ENCODE results near the gene POLR2B. TPM values are rescaled to one million over a fixed set of nuclear protein-coding genes. Genes with fewer than 3 reads are reported as not detected.

The POLR2B gene
- polyA plus RNA-seq, 4 donors, result 35.6 to 74.5 (median 38.7) TPM

DNA sequence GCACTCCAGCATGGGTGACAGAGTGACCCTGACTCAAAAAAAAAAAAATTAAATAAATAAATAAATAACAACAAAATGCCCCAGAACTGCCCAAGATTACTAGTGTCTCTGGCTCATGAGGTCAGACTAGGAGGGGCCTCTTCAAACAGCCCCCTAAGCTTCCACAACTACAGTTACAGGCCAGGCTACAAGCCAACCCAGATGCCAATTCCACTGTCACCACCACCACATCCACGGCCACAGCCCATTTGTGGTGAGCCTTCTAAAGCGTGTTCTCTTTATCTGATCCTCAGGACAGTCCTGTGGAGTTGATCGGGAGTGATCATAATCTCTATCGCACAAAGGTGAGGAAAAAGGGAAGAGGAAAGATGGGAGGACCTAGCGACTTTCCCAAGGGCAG lies 94.9 kb downstream of the POLR2B start:
- Histone ChIP-seq H3K27ac (ENCODE audit: low read depth in 1 of 3, low read length in 2 of 3) (no peak overlapping the region), H3K36me3 (ENCODE audit: control insufficient read depth in 3 of 3, insufficient read depth in 2 of 3, low read depth in 1 of 3, low read length in 3 of 3) (no peaks in the 10 kb centered on the region), H3K4me3 (ENCODE audit: low read depth in 1 of 3, low read length in 3 of 3) (no peak overlapping the region), H3K4me1 (ENCODE audit: control insufficient read depth in 3 of 3, insufficient read depth in 2 of 3, low read depth in 1 of 3, low read length in 2 of 3) (peaks cover 0 to 5% (median 1%) of the 10 kb centered on the region in 3 donors), H3K9me3 (ENCODE audit: control insufficient read depth in 2 of 2, insufficient read depth in 1 of 2, low read depth in 1 of 2, low read length in 1 of 2) (no peaks in the 10 kb centered on the region), H3K27me3 (ENCODE audit: control insufficient read depth in 3 of 3, insufficient read depth in 3 of 3, low read length in 3 of 3) (no peaks in the 10 kb centered on the region)
- DNase-seq (no peak), FAIRE-seq (no peak)
- whole genome bisulfite sequencing, 3 donors, result 72 to 79% (median 72%) methylated on average over 5 of the region's 5 CpGs

DNA sequence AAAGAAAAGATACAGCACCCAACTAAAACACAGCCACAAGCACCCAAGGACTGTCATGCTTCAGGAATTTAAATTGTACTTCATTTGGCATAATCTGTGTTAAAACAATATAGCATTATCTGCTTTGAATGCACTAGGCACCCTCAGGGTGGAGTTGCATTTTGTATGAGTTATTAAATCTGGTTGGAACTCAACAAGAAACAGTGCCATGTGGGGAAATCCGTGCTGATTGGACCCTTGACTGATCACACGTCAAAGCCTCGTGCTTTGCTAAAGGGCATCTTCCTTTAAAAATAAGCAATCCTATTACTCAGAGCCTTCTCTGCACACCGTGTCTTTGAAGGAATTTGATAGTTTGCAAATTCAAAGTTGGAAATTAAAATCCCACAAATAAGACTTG lies 96.0 kb downstream of the POLR2B start:
- H3K4me1 ChIP-seq (ENCODE audit: control insufficient read depth in 3 of 3, insufficient read depth in 2 of 3, low read depth in 1 of 3, low read length in 2 of 3), result peaks cover 0 to 5% (median 2%) of the 10 kb centered on the region in 3 donors
- H3K27ac ChIP-seq (ENCODE audit: low read depth in 1 of 3, low read length in 2 of 3), result no peak overlapping the region
- no peaks in the 10 kb centered on the region for H3K27me3 ChIP-seq (ENCODE audit: control insufficient read depth in 3 of 3, insufficient read depth in 3 of 3, low read length in 3 of 3)
- DNase-seq, result peak in 1 of 2 donors; percentile 12
- no peaks in the 10 kb centered on the region for H3K36me3 ChIP-seq (ENCODE audit: control insufficient read depth in 3 of 3, insufficient read depth in 2 of 3, low read depth in 1 of 3, low read length in 3 of 3)
- WGBS, 3 donors, result 23 to 29% (median 24%) methylated on average over 4 of the region's 4 CpGs
- FAIRE-seq, result no peak
- H3K4me3 ChIP-seq (ENCODE audit: low read depth in 1 of 3, low read length in 3 of 3), result no peak overlapping the region
- H3K9me3 ChIP-seq (ENCODE audit: control insufficient read depth in 2 of 2, insufficient read depth in 1 of 2, low read depth in 1 of 2, low read length in 1 of 2), result no peaks in the 10 kb centered on the region

DNA sequence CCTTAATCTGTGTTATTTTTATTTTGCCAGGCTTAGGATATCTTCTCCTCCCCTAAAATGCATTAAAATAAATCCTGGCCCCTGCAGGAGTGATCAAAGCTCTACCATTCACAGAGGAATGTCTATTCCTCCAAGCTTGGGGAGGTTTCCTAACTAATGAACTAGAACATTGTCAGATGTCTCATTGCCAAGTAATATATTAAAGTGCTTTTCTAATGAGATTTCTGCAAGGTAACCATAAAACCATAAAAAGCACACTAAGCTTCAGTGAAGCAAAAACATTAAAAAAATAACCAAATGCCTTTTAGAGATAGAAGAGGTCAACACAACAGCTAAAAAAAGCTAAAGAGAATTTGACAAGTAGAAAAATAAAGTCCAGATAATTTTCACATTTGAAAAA lies 96.7 kb downstream of the POLR2B start:
- no peaks in the 10 kb centered on the region for H3K36me3 ChIP-seq (ENCODE audit: control insufficient read depth in 3 of 3, insufficient read depth in 2 of 3, low read depth in 1 of 3, low read length in 3 of 3)
- peaks cover 0 to 5% (median 2%) of the 10 kb centered on the region in 3 donors for H3K4me1 ChIP-seq (ENCODE audit: control insufficient read depth in 3 of 3, insufficient read depth in 2 of 3, low read depth in 1 of 3, low read length in 2 of 3)
- no peak overlapping the region for H3K4me3 ChIP-seq (ENCODE audit: low read depth in 1 of 3, low read length in 3 of 3)
- H3K27ac ChIP-seq (ENCODE audit: low read depth in 1 of 3, low read length in 2 of 3), result no peak overlapping the region
- DNase-seq, result no peak
- FAIRE-seq, result no peak
- peaks cover 0 to 2% (median 0%) of the 10 kb centered on the region in 3 donors for H3K27me3 ChIP-seq (ENCODE audit: control insufficient read depth in 3 of 3, insufficient read depth in 3 of 3, low read length in 3 of 3)
- no peaks in the 10 kb centered on the region for H3K9me3 ChIP-seq (ENCODE audit: control insufficient read depth in 2 of 2, insufficient read depth in 1 of 2, low read depth in 1 of 2, low read length in 1 of 2)

DNA sequence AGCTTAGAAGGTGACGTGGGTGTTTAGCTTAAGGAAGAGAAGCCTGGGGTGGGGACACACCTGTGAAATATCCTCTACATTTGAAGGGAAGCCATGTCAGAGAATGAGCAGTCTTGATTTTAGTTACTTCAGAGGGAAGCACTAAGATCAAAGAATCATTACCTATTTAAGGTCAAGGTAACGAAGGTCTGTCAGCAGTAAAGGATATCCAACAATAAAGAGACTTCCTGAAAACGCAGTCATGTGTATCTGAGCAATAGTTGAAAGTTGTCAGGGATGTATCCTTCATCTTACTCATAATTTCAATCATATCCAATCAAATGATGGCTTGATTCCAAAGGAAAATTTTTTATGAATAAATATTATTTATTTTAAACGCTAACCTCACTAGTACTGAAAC lies 98.0 kb downstream of the POLR2B start:
- H3K27ac ChIP-seq (ENCODE audit: low read depth in 1 of 3, low read length in 2 of 3), result peak overlapping the region in 1 of 3 donors; percentile 36
- 34 to 61% (median 44%) methylated on average over 4 of the region's 4 CpGs for WGBS, 3 donors
- H3K36me3 ChIP-seq (ENCODE audit: control insufficient read depth in 3 of 3, insufficient read depth in 2 of 3, low read depth in 1 of 3, low read length in 3 of 3), result no peaks in the 10 kb centered on the region
- no peak for FAIRE-seq
- H3K4me1 ChIP-seq (ENCODE audit: control insufficient read depth in 3 of 3, insufficient read depth in 2 of 3, low read depth in 1 of 3, low read length in 2 of 3), result peaks cover 0 to 7% (median 2%) of the 10 kb centered on the region in 3 donors
- peaks cover 0 to 2% (median 0%) of the 10 kb centered on the region in 3 donors for H3K27me3 ChIP-seq (ENCODE audit: control insufficient read depth in 3 of 3, insufficient read depth in 3 of 3, low read length in 3 of 3)
- DNase-seq, result no peak
- no peak overlapping the region for H3K4me3 ChIP-seq (ENCODE audit: low read depth in 1 of 3, low read length in 3 of 3)
- no peaks in the 10 kb centered on the region for H3K9me3 ChIP-seq (ENCODE audit: control insufficient read depth in 2 of 2, insufficient read depth in 1 of 2, low read depth in 1 of 2, low read length in 1 of 2)

DNA sequence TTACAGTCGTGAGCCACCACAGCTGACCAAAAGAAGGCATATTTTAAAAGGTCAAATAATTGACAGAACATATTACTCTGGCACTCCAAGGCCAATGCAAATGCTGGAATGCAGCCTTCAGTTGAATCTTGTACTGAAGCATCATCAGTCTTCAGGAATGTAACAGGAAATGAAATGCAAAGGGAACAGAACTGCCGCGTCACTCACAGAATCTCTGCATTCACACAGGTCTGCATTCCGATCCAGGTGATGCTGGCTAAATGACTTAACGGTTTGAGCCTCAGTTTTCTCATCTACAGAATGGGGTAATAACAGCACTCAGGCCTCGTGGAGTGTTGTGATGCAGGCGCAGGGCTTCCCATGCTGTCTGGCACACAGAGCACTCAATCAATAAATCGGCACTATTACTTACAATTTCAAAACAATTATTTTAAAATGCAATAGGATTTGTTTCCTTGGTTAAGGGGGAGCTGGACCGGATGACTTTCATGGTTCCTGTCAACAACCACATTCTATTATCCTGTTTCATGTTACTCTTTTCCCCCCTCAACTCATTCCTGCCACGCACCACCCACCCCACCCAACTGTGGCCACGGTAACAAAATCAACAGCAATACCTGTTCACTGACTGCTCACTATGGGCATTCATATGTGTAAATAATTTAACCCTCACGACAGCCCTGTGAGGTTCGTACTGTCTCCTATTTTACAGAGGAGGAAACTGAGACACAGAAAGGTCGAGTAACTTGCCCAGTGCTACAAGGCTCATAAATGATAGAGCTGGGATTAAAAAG lies 99.1 kb downstream of the POLR2B start:
- 79 to 80% (median 80%) methylated on average over 14 of the region's 14 CpGs for WGBS, 3 donors
- Histone ChIP-seq H3K4me1 (ENCODE audit: control insufficient read depth in 3 of 3, insufficient read depth in 2 of 3, low read depth in 1 of 3, low read length in 2 of 3) (peaks cover 0 to 7% (median 2%) of the 10 kb centered on the region in 3 donors), H3K27me3 (ENCODE audit: control insufficient read depth in 3 of 3, insufficient read depth in 3 of 3, low read length in 3 of 3) (peaks cover 0 to 2% (median 0%) of the 10 kb centered on the region in 3 donors), H3K27ac (ENCODE audit: low read depth in 1 of 3, low read length in 2 of 3) (peak overlapping the region in 1 of 3 donors; percentile 30), H3K4me3 (ENCODE audit: low read depth in 1 of 3, low read length in 3 of 3) (no peak overlapping the region), H3K9me3 (ENCODE audit: control insufficient read depth in 2 of 2, insufficient read depth in 1 of 2, low read depth in 1 of 2, low read length in 1 of 2) (no peaks in the 10 kb centered on the region), H3K36me3 (ENCODE audit: control insufficient read depth in 3 of 3, insufficient read depth in 2 of 3, low read depth in 1 of 3, low read length in 3 of 3) (no peaks in the 10 kb centered on the region)
- no peak for FAIRE-seq
- DNase-seq, result no peak

DNA sequence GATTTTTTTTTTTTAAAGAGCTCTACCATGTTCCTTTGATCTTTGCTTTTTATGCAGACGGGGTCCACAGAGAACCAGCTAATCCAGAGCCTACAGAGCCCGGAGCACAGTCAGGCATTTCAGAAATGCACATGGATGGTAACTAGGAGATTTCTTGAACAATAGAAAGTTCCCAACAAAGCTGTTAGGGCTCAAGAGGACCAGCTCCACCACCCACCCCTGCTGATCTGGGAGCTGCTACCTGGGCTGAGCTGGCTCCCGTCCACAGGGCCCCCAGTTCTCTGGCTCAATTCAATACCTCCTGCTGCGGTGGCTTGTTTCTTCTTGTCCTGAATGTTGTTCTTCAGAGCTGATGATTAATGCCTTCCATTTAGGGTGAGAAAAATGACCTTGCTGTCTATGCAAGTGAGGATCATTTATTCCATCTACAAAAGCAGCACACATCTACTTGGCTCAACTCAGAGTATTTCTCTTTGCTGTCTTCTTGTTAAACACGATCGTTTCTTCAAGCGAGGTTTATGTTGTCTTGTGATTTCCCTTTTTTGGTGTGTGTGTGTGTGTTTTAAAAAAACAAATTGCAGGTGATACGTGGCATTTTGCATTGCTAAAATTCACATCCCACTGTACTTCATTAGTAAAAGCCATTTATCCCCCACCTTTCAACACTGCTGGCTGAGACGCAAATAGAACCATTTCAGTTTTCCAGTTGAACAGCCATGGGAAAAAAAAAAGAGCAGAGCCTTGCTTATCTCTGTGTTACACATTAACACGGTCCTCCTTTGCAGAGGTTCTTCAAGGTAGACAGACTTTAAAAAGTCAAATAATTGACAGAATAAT lies 100.2 kb downstream of the POLR2B start:
- Histone ChIP-seq H3K4me3 (ENCODE audit: low read depth in 1 of 3, low read length in 3 of 3) (peak overlapping the region in 1 of 3 donors; percentile 5), H3K27ac (ENCODE audit: low read depth in 1 of 3, low read length in 2 of 3) (no peak overlapping the region), H3K4me1 (ENCODE audit: control insufficient read depth in 3 of 3, insufficient read depth in 2 of 3, low read depth in 1 of 3, low read length in 2 of 3) (peaks cover 0 to 7% (median 4%) of the 10 kb centered on the region in 3 donors), H3K36me3 (ENCODE audit: control insufficient read depth in 3 of 3, insufficient read depth in 2 of 3, low read depth in 1 of 3, low read length in 3 of 3) (no peaks in the 10 kb centered on the region), H3K27me3 (ENCODE audit: control insufficient read depth in 3 of 3, insufficient read depth in 3 of 3, low read length in 3 of 3) (peaks cover 0 to 2% (median 0%) of the 10 kb centered on the region in 3 donors), H3K9me3 (ENCODE audit: control insufficient read depth in 2 of 2, insufficient read depth in 1 of 2, low read depth in 1 of 2, low read length in 1 of 2) (no peaks in the 10 kb centered on the region)
- FAIRE-seq, result no peak
- WGBS, 3 donors, result 17 to 43% (median 32%) methylated on average over 10 of the region's 10 CpGs
- DNase-seq, result peak in 1 of 2 donors; percentile 63

Other genes with a start within 250 kb of the POLR2B start
- 1 to 10 TPM in 1 of 4 donors, under 1 TPM in 2, not detected in 1; 0.51 to 7.0 (median 0.52) TPM for gene SPINK2, start 157.2 kb upstream of the POLR2B start, polyA plus RNA-seq
- gene REST, start 71.0 kb upstream of the POLR2B start, polyA plus RNA-seq, result 10 to 100 TPM in 1 of 4 donors, 1 to 10 TPM in 3; 3.8 to 24.2 (median 4.8) TPM
- 10 to 100 TPM; 11.4 to 28.6 (median 15.2) TPM for gene NOA1, start 1.3 kb upstream of the POLR2B start, polyA plus RNA-seq
- 100 to 1,000 TPM in 1 of 4 donors, 10 to 100 TPM in 2, 1 to 10 TPM in 1; 8.9 to 240 (median 50.5) TPM for gene IGFBP7, start 131.5 kb downstream of the POLR2B start, polyA plus RNA-seq